ENCODE data around the gene MEF2B. TPM values are rescaled to one million over a fixed set of nuclear protein-coding genes. Genes with fewer than 3 reads are reported as not detected.

MEF2B gene
- total and polyA plus RNA-seq, 2 experiments from 2014 or later: 7.4 to 8.3 TPM

DNA sequence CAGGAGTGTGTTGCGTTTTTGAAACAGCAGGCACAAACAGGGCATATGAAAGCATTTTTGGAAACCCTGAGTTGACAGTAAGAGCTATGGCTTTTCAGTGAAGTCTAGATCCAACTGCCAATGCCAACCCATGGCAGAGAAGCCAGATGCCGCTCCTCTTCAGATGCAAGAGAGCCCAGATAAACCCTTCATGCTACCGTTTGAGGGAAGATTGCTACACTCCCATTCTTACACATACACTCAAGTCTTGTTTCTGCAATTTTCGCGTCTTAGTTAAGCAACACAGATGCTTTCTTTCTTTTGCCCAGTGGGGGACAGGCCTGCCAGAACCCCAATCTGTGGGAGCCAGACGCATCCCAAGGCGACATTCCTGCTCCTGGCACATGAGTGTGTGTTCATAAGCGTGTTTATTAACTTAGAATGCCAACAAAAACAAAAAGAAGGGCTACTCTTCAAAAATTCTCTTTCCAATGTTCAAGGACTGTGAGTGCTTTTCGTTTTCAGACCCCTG is 11.5 kb upstream of the MEF2B start (continued):
- TF ChIP-seq, protein P1, sequence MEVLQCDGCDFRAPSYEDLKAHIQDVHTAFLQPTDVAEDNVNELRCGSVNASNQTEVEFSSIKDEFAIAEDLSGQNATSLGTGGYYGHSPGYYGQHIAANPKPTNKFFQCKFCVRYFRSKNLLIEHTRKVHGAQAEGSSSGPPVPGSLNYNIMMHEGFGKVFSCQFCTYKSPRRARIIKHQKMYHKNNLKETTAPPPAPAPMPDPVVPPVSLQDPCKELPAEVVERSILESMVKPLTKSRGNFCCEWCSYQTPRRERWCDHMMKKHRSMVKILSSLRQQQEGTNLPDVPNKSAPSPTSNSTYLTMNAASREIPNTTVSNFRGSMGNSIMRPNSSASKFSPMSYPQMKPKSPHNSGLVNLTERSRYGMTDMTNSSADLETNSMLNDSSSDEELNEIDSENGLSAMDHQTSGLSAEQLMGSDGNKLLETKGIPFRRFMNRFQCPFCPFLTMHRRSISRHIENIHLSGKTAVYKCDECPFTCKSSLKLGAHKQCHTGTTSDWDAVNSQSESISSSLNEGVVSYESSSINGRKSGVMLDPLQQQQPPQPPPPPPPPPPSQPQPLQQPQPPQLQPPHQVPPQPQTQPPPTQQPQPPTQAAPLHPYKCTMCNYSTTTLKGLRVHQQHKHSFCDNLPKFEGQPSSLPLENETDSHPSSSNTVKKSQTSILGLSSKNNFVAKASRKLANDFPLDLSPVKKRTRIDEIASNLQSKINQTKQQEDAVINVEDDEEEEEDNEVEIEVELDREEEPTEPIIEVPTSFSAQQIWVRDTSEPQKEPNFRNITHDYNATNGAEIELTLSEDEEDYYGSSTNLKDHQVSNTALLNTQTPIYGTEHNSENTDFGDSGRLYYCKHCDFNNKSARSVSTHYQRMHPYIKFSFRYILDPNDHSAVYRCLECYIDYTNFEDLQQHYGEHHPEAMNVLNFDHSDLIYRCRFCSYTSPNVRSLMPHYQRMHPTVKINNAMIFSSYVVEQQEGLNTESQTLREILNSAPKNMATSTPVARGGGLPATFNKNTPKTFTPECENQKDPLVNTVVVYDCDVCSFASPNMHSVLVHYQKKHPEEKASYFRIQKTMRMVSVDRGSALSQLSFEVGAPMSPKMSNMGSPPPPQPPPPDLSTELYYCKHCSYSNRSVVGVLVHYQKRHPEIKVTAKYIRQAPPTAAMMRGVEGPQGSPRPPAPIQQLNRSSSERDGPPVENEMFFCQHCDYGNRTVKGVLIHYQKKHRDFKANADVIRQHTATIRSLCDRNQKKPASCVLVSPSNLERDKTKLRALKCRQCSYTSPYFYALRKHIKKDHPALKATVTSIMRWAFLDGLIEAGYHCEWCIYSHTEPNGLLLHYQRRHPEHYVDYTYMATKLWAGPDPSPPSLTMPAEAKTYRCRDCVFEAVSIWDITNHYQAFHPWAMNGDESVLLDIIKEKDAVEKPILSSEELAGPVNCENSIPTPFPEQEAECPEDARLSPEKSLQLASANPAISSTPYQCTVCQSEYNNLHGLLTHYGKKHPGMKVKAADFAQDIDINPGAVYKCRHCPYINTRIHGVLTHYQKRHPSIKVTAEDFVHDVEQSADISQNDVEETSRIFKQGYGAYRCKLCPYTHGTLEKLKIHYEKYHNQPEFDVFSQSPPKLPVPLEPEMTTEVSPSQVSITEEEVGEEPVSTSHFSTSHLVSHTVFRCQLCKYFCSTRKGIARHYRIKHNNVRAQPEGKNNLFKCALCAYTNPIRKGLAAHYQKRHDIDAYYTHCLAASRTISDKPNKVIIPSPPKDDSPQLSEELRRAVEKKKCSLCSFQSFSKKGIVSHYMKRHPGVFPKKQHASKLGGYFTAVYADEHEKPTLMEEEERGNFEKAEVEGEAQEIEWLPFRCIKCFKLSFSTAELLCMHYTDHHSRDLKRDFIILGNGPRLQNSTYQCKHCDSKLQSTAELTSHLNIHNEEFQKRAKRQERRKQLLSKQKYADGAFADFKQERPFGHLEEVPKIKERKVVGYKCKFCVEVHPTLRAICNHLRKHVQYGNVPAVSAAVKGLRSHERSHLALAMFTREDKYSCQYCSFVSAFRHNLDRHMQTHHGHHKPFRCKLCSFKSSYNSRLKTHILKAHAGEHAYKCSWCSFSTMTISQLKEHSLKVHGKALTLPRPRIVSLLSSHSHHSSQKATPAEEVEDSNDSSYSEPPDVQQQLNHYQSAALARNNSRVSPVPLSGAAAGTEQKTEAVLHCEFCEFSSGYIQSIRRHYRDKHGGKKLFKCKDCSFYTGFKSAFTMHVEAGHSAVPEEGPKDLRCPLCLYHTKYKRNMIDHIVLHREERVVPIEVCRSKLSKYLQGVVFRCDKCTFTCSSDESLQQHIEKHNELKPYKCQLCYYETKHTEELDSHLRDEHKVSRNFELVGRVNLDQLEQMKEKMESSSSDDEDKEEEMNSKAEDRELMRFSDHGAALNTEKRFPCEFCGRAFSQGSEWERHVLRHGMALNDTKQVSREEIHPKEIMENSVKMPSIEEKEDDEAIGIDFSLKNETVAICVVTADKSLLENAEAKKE (CRISPR knock-in tag; IDR thresholded peaks at IDR 0.05): no peak
- TF ChIP-seq EZH2phosphoT487 (IDR thresholded peaks at IDR 0.05; ENCODE audit: unreplicated experiment) (no peak), ZNF114 (CRISPR knock-in tag; IDR thresholded peaks at IDR 0.05) (no peak)

DNA sequence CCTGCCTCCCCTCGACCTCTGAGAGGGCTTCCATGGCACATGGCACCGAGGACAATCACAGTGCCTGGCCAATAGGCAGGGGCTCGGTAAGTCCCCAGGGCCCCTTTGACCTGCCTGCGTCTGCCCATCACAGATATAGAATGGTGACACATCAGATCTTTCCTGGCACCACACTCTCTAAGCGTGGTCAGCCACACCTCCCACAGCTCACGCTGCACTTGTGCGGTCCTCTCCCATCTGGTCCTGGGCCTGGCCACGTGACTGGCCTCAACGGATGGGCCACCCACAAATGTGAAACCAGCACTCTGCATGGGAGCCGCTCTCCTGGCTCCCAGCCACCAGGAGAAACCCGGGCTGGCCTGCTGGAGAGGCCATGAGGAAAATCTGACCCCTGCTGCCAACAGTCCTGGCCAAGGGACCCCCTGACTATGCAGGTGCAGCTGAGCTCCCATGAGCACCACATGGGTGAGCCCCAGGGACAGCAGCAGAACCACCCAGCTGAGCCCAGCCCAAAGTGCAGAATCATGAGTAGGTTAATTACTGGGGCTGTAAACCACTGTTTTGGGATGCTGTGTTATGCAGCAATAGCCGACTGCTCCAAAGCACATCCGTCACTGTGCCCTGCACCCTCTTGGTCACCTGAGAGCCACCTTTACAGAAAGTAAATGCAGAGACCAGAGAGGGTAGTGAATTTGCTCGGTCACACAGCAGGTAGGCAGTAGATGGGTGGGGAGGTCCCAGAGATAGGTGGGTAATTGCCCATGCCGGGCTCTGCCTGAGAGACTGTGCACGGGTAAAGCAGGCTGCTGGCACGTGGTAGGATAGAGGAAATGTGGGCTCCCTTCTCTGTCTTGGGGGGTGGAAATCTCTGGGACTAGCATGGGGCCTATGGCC is 9.7 kb upstream of the MEF2B start:
- peaks cover 3% of the 10 kb centered on the region for H3K27me3 Mint-ChIP-seq (ENCODE audit: insufficient read depth, low read depth, poor library complexity)
- H3K4me3 ChIP-seq: no peak overlapping the region
- peaks cover 20% of the 10 kb centered on the region for H3K36me3 Mint-ChIP-seq (ENCODE audit: low read depth)
- H3K27ac Mint-ChIP-seq: no peak overlapping the region
- no peak overlapping the region for H3K4me2 ChIP-seq
- no peaks in the 10 kb centered on the region for H3K9me2 ChIP-seq (ENCODE audit: insufficient read depth)
- DNase-seq (ENCODE audit: low spot score): no peak
- no peaks in the 10 kb centered on the region for H3F3A ChIP-seq (replicated peaks; ENCODE audit: low read depth)
- no peak overlapping the region for H2AFZ ChIP-seq
- H3K9me3 Mint-ChIP-seq: no peaks in the 10 kb centered on the region
- no peak overlapping the region for H3K27ac ChIP-seq (ENCODE audit: low read depth)
- no peaks in the 10 kb centered on the region for H3K79me2 ChIP-seq (replicated peaks; ENCODE audit: insufficient read depth)
- H4K20me1 ChIP-seq (replicated peaks; ENCODE audit: insufficient read depth): no peaks in the 10 kb centered on the region
- no peak for ATAC-seq
- no peak overlapping the region for H3K4me3 Mint-ChIP-seq
- no peaks in the 10 kb centered on the region for H3K36me3 ChIP-seq (ENCODE audit: insufficient read depth)
- peaks cover 3% of the 10 kb centered on the region; the same call in 2 of the 3 replicates for H3K4me1 Mint-ChIP-seq
- no peaks in the 10 kb centered on the region for H3K4me1 ChIP-seq (ENCODE audit: insufficient read depth)
- H3K27me3 ChIP-seq (ENCODE audit: insufficient read depth): no peaks in the 10 kb centered on the region
- TF ChIP-seq ZNF331 (CRISPR knock-in tag; IDR thresholded peaks at IDR 0.05; ENCODE audit: low read depth) (peak; percentile 71), STAT1 (IDR thresholded peaks at IDR 0.05; ENCODE audit: unreplicated experiment) (no peak)
- TF ChIP-seq, protein P2, sequence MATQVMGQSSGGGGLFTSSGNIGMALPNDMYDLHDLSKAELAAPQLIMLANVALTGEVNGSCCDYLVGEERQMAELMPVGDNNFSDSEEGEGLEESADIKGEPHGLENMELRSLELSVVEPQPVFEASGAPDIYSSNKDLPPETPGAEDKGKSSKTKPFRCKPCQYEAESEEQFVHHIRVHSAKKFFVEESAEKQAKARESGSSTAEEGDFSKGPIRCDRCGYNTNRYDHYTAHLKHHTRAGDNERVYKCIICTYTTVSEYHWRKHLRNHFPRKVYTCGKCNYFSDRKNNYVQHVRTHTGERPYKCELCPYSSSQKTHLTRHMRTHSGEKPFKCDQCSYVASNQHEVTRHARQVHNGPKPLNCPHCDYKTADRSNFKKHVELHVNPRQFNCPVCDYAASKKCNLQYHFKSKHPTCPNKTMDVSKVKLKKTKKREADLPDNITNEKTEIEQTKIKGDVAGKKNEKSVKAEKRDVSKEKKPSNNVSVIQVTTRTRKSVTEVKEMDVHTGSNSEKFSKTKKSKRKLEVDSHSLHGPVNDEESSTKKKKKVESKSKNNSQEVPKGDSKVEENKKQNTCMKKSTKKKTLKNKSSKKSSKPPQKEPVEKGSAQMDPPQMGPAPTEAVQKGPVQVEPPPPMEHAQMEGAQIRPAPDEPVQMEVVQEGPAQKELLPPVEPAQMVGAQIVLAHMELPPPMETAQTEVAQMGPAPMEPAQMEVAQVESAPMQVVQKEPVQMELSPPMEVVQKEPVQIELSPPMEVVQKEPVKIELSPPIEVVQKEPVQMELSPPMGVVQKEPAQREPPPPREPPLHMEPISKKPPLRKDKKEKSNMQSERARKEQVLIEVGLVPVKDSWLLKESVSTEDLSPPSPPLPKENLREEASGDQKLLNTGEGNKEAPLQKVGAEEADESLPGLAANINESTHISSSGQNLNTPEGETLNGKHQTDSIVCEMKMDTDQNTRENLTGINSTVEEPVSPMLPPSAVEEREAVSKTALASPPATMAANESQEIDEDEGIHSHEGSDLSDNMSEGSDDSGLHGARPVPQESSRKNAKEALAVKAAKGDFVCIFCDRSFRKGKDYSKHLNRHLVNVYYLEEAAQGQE (IDR thresholded peaks at IDR 0.05; ENCODE audit: unreplicated experiment): no peak
